ENCODE results near the gene HOOK1.

GRCh38 chr1:59885160-59885832, 70.5 kb downstream of the HOOK1 start:
- TF ChIP-seq CTCF (IDR thresholded peaks at IDR 0.05) (no peak), POLR2A (IDR thresholded peaks at IDR 0.05) (no peak), EP300 (IDR thresholded peaks at IDR 0.05; ENCODE audit: low read depth) (no peak), POLR2AphosphoS5 (IDR thresholded peaks at IDR 0.05) (no peak)

All from transverse colon (tissue), 4 donors.